ENCODE results near the gene TACO1.

Gene TACO1

DNA sequence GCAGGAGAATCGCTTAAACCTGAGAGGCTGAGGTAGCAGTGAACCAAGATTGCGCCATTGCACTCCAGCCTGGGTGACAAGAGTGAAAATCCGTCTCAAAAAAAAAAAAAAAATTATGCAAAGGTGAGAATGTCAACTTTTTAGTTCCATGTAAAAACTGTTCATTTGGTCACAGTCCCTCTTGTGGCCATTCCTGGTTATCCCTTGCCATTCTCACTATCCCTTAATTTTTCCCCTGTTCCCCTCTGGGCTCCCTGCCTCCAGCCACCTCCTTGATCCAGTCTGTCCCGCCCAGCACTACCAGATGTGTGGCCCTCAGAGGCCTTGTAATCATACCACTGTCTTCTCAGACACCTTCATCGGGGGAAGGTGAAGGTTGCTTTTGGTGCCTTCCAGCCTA lies 27.1 kb upstream of the TACO1 start (continued):
- TF ChIP-seq ZSCAN23 (tag by site-specific recombination; IDR thresholded peaks at IDR 0.05), result no peak
- TF ChIP-seq ZBTB48 (tag by site-specific recombination; IDR thresholded peaks at IDR 0.05), result peak; percentile 64; the same call in 1 of the 2 replicates
- no peak for TF ChIP-seq ZNF623 (tag by site-specific recombination; IDR thresholded peaks at IDR 0.05)
- TF ChIP-seq, protein P1, sequence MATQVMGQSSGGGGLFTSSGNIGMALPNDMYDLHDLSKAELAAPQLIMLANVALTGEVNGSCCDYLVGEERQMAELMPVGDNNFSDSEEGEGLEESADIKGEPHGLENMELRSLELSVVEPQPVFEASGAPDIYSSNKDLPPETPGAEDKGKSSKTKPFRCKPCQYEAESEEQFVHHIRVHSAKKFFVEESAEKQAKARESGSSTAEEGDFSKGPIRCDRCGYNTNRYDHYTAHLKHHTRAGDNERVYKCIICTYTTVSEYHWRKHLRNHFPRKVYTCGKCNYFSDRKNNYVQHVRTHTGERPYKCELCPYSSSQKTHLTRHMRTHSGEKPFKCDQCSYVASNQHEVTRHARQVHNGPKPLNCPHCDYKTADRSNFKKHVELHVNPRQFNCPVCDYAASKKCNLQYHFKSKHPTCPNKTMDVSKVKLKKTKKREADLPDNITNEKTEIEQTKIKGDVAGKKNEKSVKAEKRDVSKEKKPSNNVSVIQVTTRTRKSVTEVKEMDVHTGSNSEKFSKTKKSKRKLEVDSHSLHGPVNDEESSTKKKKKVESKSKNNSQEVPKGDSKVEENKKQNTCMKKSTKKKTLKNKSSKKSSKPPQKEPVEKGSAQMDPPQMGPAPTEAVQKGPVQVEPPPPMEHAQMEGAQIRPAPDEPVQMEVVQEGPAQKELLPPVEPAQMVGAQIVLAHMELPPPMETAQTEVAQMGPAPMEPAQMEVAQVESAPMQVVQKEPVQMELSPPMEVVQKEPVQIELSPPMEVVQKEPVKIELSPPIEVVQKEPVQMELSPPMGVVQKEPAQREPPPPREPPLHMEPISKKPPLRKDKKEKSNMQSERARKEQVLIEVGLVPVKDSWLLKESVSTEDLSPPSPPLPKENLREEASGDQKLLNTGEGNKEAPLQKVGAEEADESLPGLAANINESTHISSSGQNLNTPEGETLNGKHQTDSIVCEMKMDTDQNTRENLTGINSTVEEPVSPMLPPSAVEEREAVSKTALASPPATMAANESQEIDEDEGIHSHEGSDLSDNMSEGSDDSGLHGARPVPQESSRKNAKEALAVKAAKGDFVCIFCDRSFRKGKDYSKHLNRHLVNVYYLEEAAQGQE (tag by site-specific recombination; IDR thresholded peaks at IDR 0.05), result no peak
- TF ChIP-seq, protein P2, sequence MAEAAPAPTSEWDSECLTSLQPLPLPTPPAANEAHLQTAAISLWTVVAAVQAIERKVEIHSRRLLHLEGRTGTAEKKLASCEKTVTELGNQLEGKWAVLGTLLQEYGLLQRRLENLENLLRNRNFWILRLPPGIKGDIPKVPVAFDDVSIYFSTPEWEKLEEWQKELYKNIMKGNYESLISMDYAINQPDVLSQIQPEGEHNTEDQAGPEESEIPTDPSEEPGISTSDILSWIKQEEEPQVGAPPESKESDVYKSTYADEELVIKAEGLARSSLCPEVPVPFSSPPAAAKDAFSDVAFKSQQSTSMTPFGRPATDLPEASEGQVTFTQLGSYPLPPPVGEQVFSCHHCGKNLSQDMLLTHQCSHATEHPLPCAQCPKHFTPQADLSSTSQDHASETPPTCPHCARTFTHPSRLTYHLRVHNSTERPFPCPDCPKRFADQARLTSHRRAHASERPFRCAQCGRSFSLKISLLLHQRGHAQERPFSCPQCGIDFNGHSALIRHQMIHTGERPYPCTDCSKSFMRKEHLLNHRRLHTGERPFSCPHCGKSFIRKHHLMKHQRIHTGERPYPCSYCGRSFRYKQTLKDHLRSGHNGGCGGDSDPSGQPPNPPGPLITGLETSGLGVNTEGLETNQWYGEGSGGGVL (tag by site-specific recombination; IDR thresholded peaks at IDR 0.05), result no peak
- TF ChIP-seq, protein P3, sequence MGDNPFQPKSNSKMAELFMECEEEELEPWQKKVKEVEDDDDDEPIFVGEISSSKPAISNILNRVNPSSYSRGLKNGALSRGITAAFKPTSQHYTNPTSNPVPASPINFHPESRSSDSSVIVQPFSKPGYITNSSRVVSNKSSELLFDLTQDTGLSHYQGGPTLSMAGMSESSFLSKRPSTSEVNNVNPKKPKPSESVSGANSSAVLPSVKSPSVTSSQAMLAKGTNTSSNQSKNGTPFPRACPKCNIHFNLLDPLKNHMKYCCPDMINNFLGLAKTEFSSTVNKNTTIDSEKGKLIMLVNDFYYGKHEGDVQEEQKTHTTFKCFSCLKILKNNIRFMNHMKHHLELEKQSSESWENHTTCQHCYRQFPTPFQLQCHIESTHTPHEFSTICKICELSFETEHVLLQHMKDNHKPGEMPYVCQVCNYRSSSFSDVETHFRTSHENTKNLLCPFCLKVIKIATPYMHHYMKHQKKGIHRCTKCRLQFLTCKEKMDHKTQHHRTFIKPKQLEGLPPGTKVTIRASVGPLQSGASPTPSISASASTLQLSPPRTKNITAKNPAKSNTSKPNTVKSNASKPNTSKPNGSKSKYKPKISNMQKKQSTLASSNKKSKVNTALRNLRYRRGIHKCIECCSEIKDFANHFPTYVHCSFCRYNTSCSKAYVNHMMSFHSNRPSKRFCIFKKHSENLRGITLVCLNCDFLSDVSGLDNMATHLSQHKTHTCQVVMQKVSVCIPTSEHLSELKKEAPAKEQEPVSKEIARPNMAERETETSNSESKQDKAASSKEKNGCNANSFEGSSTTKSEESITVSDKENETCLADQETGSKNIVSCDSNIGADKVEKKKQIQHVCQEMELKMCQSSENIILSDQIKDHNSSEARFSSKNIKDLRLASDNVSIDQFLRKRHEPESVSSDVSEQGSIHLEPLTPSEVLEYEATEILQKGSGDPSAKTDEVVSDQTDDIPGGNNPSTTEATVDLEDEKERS (tag by site-specific recombination; IDR thresholded peaks at IDR 0.05), result no peak
- TF ChIP-seq, protein P4, sequence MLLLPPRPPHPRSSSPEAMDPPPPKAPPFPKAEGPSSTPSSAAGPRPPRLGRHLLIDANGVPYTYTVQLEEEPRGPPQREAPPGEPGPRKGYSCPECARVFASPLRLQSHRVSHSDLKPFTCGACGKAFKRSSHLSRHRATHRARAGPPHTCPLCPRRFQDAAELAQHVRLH (tag by site-specific recombination; IDR thresholded peaks at IDR 0.05), result no peak
- TF ChIP-seq REPIN1 (tag by site-specific recombination; IDR thresholded peaks at IDR 0.05; ENCODE audit: low read depth), result no peak
- TF ChIP-seq ZNF830 (tag by site-specific recombination; IDR thresholded peaks at IDR 0.05; ENCODE audit: low read depth), result no peak
- no peak for TF ChIP-seq ZNF585B (tag by site-specific recombination; IDR thresholded peaks at IDR 0.05)

DNA sequence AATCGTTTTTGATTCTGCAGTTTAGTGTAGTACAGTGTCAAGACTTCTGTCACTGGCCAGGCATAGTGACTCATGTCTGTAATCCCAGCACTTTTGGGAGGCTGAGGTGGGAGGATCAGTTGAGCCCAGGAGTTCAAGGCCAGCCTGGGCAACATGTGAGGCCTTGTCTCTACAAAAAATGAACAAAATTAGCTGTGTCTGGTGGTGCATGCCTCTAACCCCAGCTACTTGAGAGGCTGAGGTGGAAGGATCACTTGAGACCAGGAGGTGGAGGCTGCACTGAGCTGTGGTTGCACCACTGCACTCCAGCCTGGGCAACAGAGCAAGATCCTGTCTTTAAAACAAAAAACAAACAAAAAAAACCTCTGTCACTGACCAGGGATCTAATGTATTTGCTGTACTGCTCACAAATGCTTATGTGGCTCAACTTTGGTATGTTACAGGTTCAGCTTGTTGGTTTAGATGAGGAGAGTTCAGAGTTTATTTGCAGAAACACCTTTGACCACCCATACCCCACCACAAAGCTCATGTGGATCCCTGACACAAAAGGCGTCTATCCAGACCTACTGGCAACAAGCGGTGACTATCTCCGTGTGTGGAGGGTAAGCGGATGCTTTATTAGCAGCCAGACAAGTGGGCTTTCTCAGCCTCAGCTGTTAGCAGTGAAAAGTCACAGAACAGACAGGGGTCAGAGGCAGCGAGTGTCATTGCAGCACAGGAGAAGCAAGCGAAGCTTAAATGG lies 22.5 kb upstream of the TACO1 start:
- H3K4me3 ChIP-seq (ENCODE audit: low read depth, low read length), result no peak overlapping the region
- no peaks in the 10 kb centered on the region for H3K4me1 ChIP-seq (ENCODE audit: control insufficient read depth, insufficient read depth, low read length)
- TF ChIP-seq ZNF121 (tag by site-specific recombination; IDR thresholded peaks at IDR 0.05), result peak; percentile 83; the same call in 1 of the 2 replicates
- no peak for TF ChIP-seq ZNF223 (tag by site-specific recombination; IDR thresholded peaks at IDR 0.05)
- ChIA-PET CTCF (interaction anchor here (1.0 to 1.5 kb wide), 2 partner anchors 27 to 133 kb away, joined by 3 to 4 read pairs; no protein-coding TSS in a partner anchor), POLR2A (no interaction called here)
- H3K9me3 ChIP-seq (ENCODE audit: control insufficient read depth, insufficient read depth, low read depth, low read length), result no peaks in the 10 kb centered on the region
- H3K36me3 ChIP-seq (ENCODE audit: control insufficient read depth in 2 of 2, insufficient read depth in 1 of 2, low read length in 2 of 2), result peaks cover 22 to 57% of the 10 kb centered on the region in 2 experiments
- H3K27ac ChIP-seq (ENCODE audit: extremely low read depth, low read depth, low read length), result no peak overlapping the region

DNA sequence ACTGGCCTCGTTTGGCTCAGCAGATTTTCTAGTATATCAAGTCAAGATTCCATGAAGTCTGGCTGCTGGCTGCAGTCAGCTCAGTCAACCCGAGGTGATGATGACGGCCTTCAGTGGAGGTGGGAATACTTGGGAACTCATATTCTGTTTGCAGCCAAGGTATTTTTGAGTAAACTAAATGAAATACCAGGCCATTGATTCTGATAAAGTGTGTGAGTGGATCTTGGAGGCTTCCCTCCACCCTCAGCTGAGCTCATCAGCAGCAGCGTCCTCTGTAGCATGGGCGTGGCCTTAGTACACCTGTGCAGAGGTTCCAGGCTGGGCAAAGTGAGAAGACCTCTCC lies 22.0 kb upstream of the TACO1 start:
- ChIA-PET POLR2A (no interaction called here), CTCF (interaction anchor here (1.0 to 1.5 kb wide), 2 partner anchors 27 to 134 kb away, joined by 3 to 4 read pairs; no protein-coding TSS in a partner anchor)
- no peak overlapping the region for H3K4me3 ChIP-seq (ENCODE audit: low read depth, low read length)
- no peaks in the 10 kb centered on the region for H3K9me3 ChIP-seq (ENCODE audit: control insufficient read depth, insufficient read depth, low read depth, low read length)
- H3K27ac ChIP-seq (ENCODE audit: extremely low read depth, low read depth, low read length), result no peak overlapping the region
- peaks cover 27 to 62% of the 10 kb centered on the region in 2 experiments for H3K36me3 ChIP-seq (ENCODE audit: control insufficient read depth in 2 of 2, insufficient read depth in 1 of 2, low read length in 2 of 2)
- H3K4me1 ChIP-seq (ENCODE audit: control insufficient read depth, insufficient read depth, low read length), result no peaks in the 10 kb centered on the region
- no peak for TF ChIP-seq ZNF423 (tag by site-specific recombination; IDR thresholded peaks at IDR 0.05)
- no peak for TF ChIP-seq ZNF548 (tag by site-specific recombination; IDR thresholded peaks at IDR 0.05)
- no peak for TF ChIP-seq IKZF3 (tag by site-specific recombination; IDR thresholded peaks at IDR 0.05)
- TF ChIP-seq, protein P5, sequence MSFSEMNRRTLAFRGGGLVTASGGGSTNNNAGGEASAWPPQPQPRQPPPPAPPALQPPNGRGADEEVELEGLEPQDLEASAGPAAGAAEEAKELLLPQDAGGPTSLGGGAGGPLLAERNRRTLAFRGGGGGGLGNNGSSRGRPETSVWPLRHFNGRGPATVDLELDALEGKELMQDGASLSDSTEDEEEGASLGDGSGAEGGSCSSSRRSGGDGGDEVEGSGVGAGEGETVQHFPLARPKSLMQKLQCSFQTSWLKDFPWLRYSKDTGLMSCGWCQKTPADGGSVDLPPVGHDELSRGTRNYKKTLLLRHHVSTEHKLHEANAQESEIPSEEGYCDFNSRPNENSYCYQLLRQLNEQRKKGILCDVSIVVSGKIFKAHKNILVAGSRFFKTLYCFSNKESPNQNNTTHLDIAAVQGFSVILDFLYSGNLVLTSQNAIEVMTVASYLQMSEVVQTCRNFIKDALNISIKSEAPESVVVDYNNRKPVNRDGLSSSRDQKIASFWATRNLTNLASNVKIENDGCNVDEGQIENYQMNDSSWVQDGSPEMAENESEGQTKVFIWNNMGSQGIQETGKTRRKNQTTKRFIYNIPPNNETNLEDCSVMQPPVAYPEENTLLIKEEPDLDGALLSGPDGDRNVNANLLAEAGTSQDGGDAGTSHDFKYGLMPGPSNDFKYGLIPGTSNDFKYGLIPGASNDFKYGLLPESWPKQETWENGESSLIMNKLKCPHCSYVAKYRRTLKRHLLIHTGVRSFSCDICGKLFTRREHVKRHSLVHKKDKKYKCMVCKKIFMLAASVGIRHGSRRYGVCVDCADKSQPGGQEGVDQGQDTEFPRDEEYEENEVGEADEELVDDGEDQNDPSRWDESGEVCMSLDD (tag by site-specific recombination; IDR thresholded peaks at IDR 0.05), result no peak
- TF ChIP-seq, protein P6, sequence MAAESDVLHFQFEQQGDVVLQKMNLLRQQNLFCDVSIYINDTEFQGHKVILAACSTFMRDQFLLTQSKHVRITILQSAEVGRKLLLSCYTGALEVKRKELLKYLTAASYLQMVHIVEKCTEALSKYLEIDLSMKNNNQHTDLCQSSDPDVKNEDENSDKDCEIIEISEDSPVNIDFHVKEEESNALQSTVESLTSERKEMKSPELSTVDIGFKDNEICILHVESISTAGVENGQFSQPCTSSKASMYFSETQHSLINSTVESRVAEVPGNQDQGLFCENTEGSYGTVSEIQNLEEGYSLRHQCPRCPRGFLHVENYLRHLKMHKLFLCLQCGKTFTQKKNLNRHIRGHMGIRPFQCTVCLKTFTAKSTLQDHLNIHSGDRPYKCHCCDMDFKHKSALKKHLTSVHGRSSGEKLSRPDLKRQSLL (tag by site-specific recombination; IDR thresholded peaks at IDR 0.05), result no peak
- TF ChIP-seq ZNF366 (tag by site-specific recombination; conservative IDR thresholded peaks at IDR 0.05), result no peak
- no peak for TF ChIP-seq ZNF529 (tag by site-specific recombination; IDR thresholded peaks at IDR 0.05; ENCODE audit: insufficient replicate concordance)
- TF ChIP-seq ZNF175 (tag by site-specific recombination; IDR thresholded peaks at IDR 0.05), result no peak
